Smooth muscle cell (in vitro differentiated cells): Measurements from ENCODE around the gene M6PR. TPM values are rescaled to one million over a fixed set of nuclear protein-coding genes. Genes with fewer than 3 reads are reported as not detected.

ENCODE experiments used
- DNase-seq: peaks from one replicate; lab custom pipeline; 2025; ENCODE audit not compliant: unreplicated experiment; lab: John Stamatoyannopoulos, UW
- H2AFZ ChIP-seq: fragments of 200-600 bp; sonication (generic); 2 replicates; pipeline ENCODE4 v1.6.0; 2016; ENCODE audit warnings: antibody characterized with exemption, low read depth, mild to moderate bottlenecking
- H3F3A ChIP-seq: fragments of 200-600 bp; sonication (generic); 2 replicates; pipeline ENCODE4 v1.6.0; 2017; ENCODE audit warnings: antibody characterized with exemption, low read depth
- H3K27ac ChIP-seq: fragments of 200-600 bp; sonication (generic); 2 replicates; pipeline ENCODE4 v1.5.1; 2016; ENCODE audit warnings: low read depth, mild to moderate bottlenecking
- H3K27me3 ChIP-seq: fragments of 200-600 bp; sonication (generic); 2 replicates; pipeline ENCODE4 v1.6.1; 2016; ENCODE audit warnings: low read depth, mild to moderate bottlenecking
- H3K36me3 ChIP-seq: fragments of 200-600 bp; sonication (generic); 2 replicates; pipeline ENCODE4 v1.5.1; 2016; ENCODE audit warnings: low read depth
- H3K4me1 ChIP-seq: fragments of 200-600 bp; sonication (generic); 2 replicates; pipeline ENCODE4 v1.5.1; 2016; ENCODE audit warnings: low read depth
- H3K4me2 ChIP-seq: fragments of 200-600 bp; sonication (generic); 2 replicates; pipeline ENCODE4 v1.6.0; 2016; ENCODE audit warnings: mild to moderate bottlenecking
- H3K4me3 ChIP-seq: fragments of 200-600 bp; sonication (generic); 2 replicates; pipeline ENCODE4 v1.5.1; 2016; ENCODE audit warnings: mild to moderate bottlenecking
- H3K79me2 ChIP-seq: fragments of 200-600 bp; sonication (generic); 2 replicates; pipeline ENCODE4 v1.6.0; 2016; ENCODE audit warnings: low read depth, mild to moderate bottlenecking
- H3K9ac ChIP-seq: fragments of 200-600 bp; sonication (generic); 2 replicates; pipeline ENCODE4 v1.6.0; 2016; ENCODE audit warnings: low read depth
- H3K9me3 ChIP-seq: fragments of 200-600 bp; sonication (generic); replicated peaks from 2 replicates; pipeline ENCODE4 v1.5.1; 2016; ENCODE audit warnings: low read depth
- H4K20me1 ChIP-seq: fragments of 200-600 bp; sonication (generic); 2 replicates; pipeline ENCODE4 v1.6.0; 2016; ENCODE audit warnings: low read depth
- WGBS: methylation state at CpG from one replicate; pipeline ENCODE4 v1.1.7; 2016; ENCODE audit warnings: low lambda C conversion rate; 5-methylcytosine and 5-hydroxymethylcytosine counted together
- polyA plus RNA-seq: library from polyadenylated mRNA; unstranded; fragments of >200 nt; fragmentation: Nextera tagmentation; extraction: Ambion mirVana; gene quantifications from 2 replicates; pipeline ENCODE4 v1.2.1, GENCODE V29; 2016
- total RNA-seq: library from RNA; depleted of rRNA; stranded (reverse); fragments of >200 nt; gene quantifications from 2 replicates; pipeline ENCODE4 v1.2.3, GENCODE V29; 2014
- TF ChIP-seq, protein P1 (sequence below): fragments of 200-600 bp; sonication (generic); IDR thresholded peaks from 2 replicates; pipeline ENCODE4 v1.5.1; 2017; ENCODE audit warnings: borderline replicate concordance, mild to moderate bottlenecking, antibody characterized with exemption; ENCODE audit not compliant: insufficient read depth, poor library complexity, severe bottlenecking

The M6PR gene
- total and polyA plus RNA-seq, 2 experiments from 2014 or later = 49.8 to 106 TPM

DNA sequence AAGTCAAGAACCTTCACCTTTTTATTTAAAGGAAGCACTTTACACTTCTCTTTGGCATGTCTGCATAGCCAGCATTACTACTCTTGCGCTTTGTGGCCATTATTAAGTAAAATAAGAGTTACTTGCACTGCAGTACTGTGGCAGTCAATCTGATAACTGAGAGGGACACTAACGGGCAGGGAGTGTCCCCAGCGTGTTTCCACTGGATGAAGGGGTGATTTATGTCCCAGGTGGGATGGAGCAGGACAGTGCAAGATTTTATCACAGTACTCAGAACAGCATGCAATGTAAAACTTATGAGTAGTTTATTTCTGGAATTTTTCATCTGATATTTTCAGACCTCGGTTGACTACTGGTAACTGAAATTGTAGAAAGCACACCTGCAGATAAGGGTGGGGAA, 8.1 kb upstream of the M6PR start:
- TF ChIP-seq, protein P1, sequence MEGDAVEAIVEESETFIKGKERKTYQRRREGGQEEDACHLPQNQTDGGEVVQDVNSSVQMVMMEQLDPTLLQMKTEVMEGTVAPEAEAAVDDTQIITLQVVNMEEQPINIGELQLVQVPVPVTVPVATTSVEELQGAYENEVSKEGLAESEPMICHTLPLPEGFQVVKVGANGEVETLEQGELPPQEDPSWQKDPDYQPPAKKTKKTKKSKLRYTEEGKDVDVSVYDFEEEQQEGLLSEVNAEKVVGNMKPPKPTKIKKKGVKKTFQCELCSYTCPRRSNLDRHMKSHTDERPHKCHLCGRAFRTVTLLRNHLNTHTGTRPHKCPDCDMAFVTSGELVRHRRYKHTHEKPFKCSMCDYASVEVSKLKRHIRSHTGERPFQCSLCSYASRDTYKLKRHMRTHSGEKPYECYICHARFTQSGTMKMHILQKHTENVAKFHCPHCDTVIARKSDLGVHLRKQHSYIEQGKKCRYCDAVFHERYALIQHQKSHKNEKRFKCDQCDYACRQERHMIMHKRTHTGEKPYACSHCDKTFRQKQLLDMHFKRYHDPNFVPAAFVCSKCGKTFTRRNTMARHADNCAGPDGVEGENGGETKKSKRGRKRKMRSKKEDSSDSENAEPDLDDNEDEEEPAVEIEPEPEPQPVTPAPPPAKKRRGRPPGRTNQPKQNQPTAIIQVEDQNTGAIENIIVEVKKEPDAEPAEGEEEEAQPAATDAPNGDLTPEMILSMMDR = no peak

DNA sequence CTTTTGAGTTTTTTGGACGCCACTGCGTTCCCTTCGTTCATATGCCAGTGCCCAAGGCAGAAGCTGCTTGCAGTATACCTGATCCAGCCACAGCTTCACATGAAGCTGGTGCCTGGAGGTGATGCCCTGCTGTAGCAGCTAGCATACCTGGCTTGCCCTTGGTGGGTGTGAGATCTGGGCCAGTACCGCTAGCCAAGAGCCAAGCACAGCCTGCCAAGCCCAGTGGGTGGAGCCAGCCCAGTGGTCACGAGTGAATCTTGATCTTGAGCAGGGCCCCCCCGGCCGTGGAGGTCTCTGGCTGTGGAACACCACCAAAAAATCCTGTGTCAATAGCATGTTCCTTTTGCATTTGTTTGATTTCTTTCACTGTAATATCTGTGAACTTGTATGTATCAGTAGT, 7.3 kb upstream of the M6PR start:
- TF ChIP-seq, protein P1 = no peak
- H2AFZ ChIP-seq = no peak overlapping the region

More for the DNA sequence above, 8.1 kb upstream of the M6PR start:
- Histone ChIP-seq H4K20me1 (no peaks in the 10 kb centered on the region), H3K27ac (no peak overlapping the region), H3K4me1 (no peaks in the 10 kb centered on the region), H3K4me2 (no peak overlapping the region), H3K4me3 (no peak overlapping the region), H3K79me2 (no peaks in the 10 kb centered on the region), H3K36me3 (no peaks in the 10 kb centered on the region), H3K9ac (no peak overlapping the region), H3K27me3 (no peaks in the 10 kb centered on the region), H3F3A (no peaks in the 10 kb centered on the region), H3K9me3 (no peaks in the 10 kb centered on the region), H2AFZ (no peak overlapping the region)
- 76% methylated on average over 4 of the region's 4 CpGs for WGBS
- no peak for DNase-seq

DNA sequence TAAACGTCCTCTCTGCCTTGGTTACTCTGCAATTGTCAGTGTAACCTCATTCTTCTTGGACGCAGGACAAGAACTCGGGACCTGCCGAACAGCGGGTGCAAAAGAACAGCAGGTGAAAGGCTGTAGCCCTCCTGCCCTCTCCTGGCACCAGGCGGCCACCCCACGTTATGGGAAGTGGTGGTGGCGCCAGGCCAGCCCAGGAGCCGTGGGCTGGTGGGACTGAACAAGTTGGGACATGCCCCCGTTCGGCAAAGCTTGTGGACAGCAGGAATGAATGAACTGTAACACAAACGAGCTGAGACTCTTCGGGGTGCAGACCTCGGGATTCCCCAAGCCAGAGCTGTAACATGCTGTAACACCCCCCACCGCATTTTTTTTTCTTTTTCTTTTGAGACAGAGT, 6.6 kb upstream of the M6PR start:
- 91% methylated on average over 15 of the region's 15 CpGs for WGBS
- Histone ChIP-seq H3K9me3 (no peaks in the 10 kb centered on the region), H3K4me1 (peaks cover 1% of the 10 kb centered on the region), H2AFZ (no peak overlapping the region), H4K20me1 (no peaks in the 10 kb centered on the region), H3K4me3 (no peak overlapping the region), H3K27ac (no peak overlapping the region), H3K9ac (no peak overlapping the region), H3K4me2 (no peak overlapping the region), H3F3A (no peaks in the 10 kb centered on the region), H3K27me3 (no peaks in the 10 kb centered on the region), H3K79me2 (no peaks in the 10 kb centered on the region), H3K36me3 (no peaks in the 10 kb centered on the region)
- no peak for DNase-seq
- TF ChIP-seq, protein P1 = no peak

More for the DNA sequence above, 7.3 kb upstream of the M6PR start:
- Histone ChIP-seq H3F3A (no peaks in the 10 kb centered on the region), H3K79me2 (no peaks in the 10 kb centered on the region), H3K27me3 (no peaks in the 10 kb centered on the region), H3K4me1 (no peaks in the 10 kb centered on the region), H3K9me3 (no peaks in the 10 kb centered on the region), H3K36me3 (no peaks in the 10 kb centered on the region), H3K9ac (no peak overlapping the region), H3K4me3 (no peak overlapping the region), H4K20me1 (no peaks in the 10 kb centered on the region), H3K27ac (no peak overlapping the region), H3K4me2 (no peak overlapping the region)
- no peak for DNase-seq
- WGBS = 86% methylated on average over 7 of the region's 7 CpGs

DNA sequence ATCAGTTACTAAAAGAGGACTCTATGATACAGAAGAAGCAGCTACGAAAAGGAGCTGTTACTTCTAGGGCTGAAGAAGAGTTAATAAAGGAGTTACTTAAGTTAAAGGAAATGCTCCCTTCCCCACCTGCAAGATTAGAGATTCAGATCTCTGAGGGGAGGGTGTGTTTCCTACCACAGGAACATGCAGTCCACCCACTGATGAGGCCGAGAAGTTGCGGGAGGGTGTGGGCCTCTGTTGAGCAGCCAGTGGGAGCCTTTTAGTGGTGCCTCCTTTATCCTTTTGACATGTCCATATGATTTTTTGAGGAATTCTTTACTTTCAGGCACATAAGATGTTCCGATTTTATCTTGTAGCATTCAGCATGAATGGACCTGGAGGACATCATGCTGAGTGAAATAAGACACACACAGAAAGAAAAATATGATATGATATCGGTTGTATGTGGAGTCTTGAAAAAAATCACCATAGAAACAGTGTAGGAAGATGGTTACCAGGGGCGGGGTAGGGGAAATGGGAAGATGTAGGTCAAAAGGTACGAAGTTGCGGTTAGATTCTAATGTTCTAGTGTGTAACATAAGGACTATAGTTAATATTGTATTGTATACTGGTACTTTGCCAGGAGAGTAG, 4.4 kb upstream of the M6PR start:
- no peaks in the 10 kb centered on the region for H4K20me1 ChIP-seq
- H3K36me3 ChIP-seq = no peaks in the 10 kb centered on the region
- WGBS = 94% methylated on average over 8 of the region's 8 CpGs
- H3K27me3 ChIP-seq = no peaks in the 10 kb centered on the region
- DNase-seq = no peak
- H3K4me1 ChIP-seq = peaks cover 8% of the 10 kb centered on the region
- H3K4me2 ChIP-seq = no peak overlapping the region
- H3K79me2 ChIP-seq = no peaks in the 10 kb centered on the region
- H3K9me3 ChIP-seq = no peaks in the 10 kb centered on the region
- TF ChIP-seq, protein P1 = no peak
- no peaks in the 10 kb centered on the region for H3F3A ChIP-seq
- no peak overlapping the region for H3K27ac ChIP-seq
- H3K9ac ChIP-seq = no peak overlapping the region
- no peak overlapping the region for H3K4me3 ChIP-seq
- no peak overlapping the region for H2AFZ ChIP-seq
